Dermis blood vessel endothelial cell (primary cell): ENCODE measurements around the gene VTI1A. TPM values are rescaled to one million over a fixed set of nuclear protein-coding genes. Genes with fewer than 3 reads are reported as not detected.

Source experiments
- DNase-seq: peaks from one replicate; pipeline ENCODE4 v3.0.0; 2010
- total RNA-seq: library from RNA; depleted of rRNA; stranded (reverse); fragments of >200 nt; gene quantifications from 2 replicates; pipeline ENCODE4 v1.2.3, GENCODE V29; 2014

Gene VTI1A
- total RNA-seq, 1 donor from 2014 or later, result 41.9 TPM

GRCh38 chr10:112791447-112791846 is 344.4 kb downstream of the VTI1A start:
- no peak for DNase-seq

GRCh38 chr10:112792487-112793201 is 345.6 kb downstream of the VTI1A start:
- peak; percentile 3 for DNase-seq

GRCh38 chr10:112793202-112793921 is 346.3 kb downstream of the VTI1A start:
- DNase-seq, result peak; percentile 6

- no peak for DNase-seq
These were observed 347.2 kb downstream of the VTI1A start for GRCh38 chr10:112794201-112794600.

- no peak for DNase-seq
These were observed 348.1 kb downstream of the VTI1A start for GRCh38 chr10:112795067-112795466.

- DNase-seq, result no peak
These were observed 350.2 kb downstream of the VTI1A start for GRCh38 chr10:112797197-112797596.

- DNase-seq, result no peak
These were observed 350.8 kb downstream of the VTI1A start for GRCh38 chr10:112797855-112798254.

GRCh38 chr10:112799038-112799437 is 352.0 kb downstream of the VTI1A start:
- DNase-seq, result no peak

GRCh38 chr10:112799726-112800510 is 352.9 kb downstream of the VTI1A start:
- no peak for DNase-seq

- peak; percentile 6 for DNase-seq
These were observed 354.0 kb downstream of the VTI1A start for GRCh38 chr10:112801004-112801403.

- no peak for DNase-seq
These were observed 354.7 kb downstream of the VTI1A start for GRCh38 chr10:112801748-112802147.

GRCh38 chr10:112802411-112803022 is 355.5 kb downstream of the VTI1A start:
- no peak for DNase-seq

GRCh38 chr10:112803961-112804401 is 357.0 kb downstream of the VTI1A start:
- DNase-seq, result no peak

GRCh38 chr10:112805254-112805590 is 358.2 kb downstream of the VTI1A start:
- DNase-seq, result no peak

GRCh38 chr10:112805701-112806100 is 358.7 kb downstream of the VTI1A start:
- no peak for DNase-seq

- DNase-seq, result no peak
These were observed 360.0 kb downstream of the VTI1A start for GRCh38 chr10:112807013-112807412.

GRCh38 chr10:112809736-112810135 is 362.7 kb downstream of the VTI1A start:
- DNase-seq, result no peak

GRCh38 chr10:112810711-112811151 is 363.7 kb downstream of the VTI1A start:
- no peak for DNase-seq

- peak; percentile 36 for DNase-seq
These were observed 364.9 kb downstream of the VTI1A start for GRCh38 chr10:112811741-112812551.

GRCh38 chr10:112812586-112812985 is 365.6 kb downstream of the VTI1A start:
- DNase-seq, result no peak

GRCh38 chr10:112813866-112814591 is 367.0 kb downstream of the VTI1A start:
- DNase-seq, result no peak
